GM12878 (cell line): ENCODE data around the gene SUMF1. TPM values are rescaled to one million over a fixed set of nuclear protein-coding genes. Genes with fewer than 3 reads are reported as not detected.

ENCODE experiments used
- ATF2 ChIP-seq: IDR thresholded peaks from 2 replicates; pipeline ENCODE4 v1.6.1; 2012; ENCODE audit warnings: low read length, inconsistent platforms
- CBX5 ChIP-seq: sonication (generic); IDR thresholded peaks from 2 replicates; pipeline ENCODE4 v1.6.1; 2016; ENCODE audit warnings: low read depth, moderate library complexity, mild to moderate bottlenecking, inconsistent platforms
- ZBTB11 ChIP-seq: fragments of 450-650 bp; formaldehyde crosslinking; IDR thresholded peaks from 2 replicates; pipeline ENCODE4 v1.5.0; 2022; ENCODE audit warnings: mild to moderate bottlenecking, missing genetic modification characterization
- polyA plus RNA-seq, 11 experiments: library from polyadenylated mRNA; depleted of rRNA in 4 of 11; unstranded in 6 of 11; stranded (reverse) in 5 of 11; fragments of >200 nt; fragmentation: Nextera tagmentation in 4 of 11; fragmentation: Illumina TruSeq in 1 of 11; extraction: Ambion mirVana in 4 of 11; extraction: Trizol in 1 of 11; gene quantifications; 1 replicate in 1 of 11; 2 replicates in 10 of 11; pipeline versions ENCODE4 v1.2.1 to v1.2.3, GENCODE V29; 2011 to 2016; ENCODE audit warnings: inconsistent platforms in 2 of 11, missing spikeins in 2 of 11, low read depth in 1 of 11
- total RNA-seq, 4 experiments: library from RNA; depleted of rRNA in 3 of 4; stranded (reverse); fragments of >200 nt in 3 of 4; fragmentation: Illumina TruSeq in 1 of 4; extraction: Trizol in 1 of 4; gene quantifications; 2 replicates each; pipeline versions ENCODE4 v1.2.1 to v1.2.3, GENCODE V29; 2013 to 2021

The SUMF1 gene
- total and polyA plus RNA-seq, 10 of the 15 experiments (the other 5 are each of a cell fraction or from before 2014, with no cell fraction given) = 3.2 to 14.3 (median 8.5) TPM

GRCh38 chr3:4508048-4508981, 41.2 kb upstream of the SUMF1 start (continued):
- TF ChIP-seq CBX5 (peak; percentile 59; the same call in 1 of the 2 replicates), ATF2 (peak; percentile 91), ZBTB11 (no peak)
- TF ChIP-seq, all 136 proteins: peak for 59
